Erythroblast (primary cell): ENCODE results near the gene C9orf50.

Source experiments
- DNase-seq, 2 experiments: peaks; one replicate each; lab custom pipeline; 2025; lab: John Stamatoyannopoulos, UW
- GATA1 ChIP-seq: IDR thresholded peaks from 2 replicates; pipeline ENCODE4 v1.6.1; 2011; ENCODE audit warnings: low read depth, mild to moderate bottlenecking, control low read depth, low read length, moderate library complexity
- POLR2A ChIP-seq: IDR thresholded peaks from 2 replicates; pipeline ENCODE4 v1.6.1; 2011; ENCODE audit warnings: mild to moderate bottlenecking, low read length

C9orf50 gene

GRCh38 chr9:129566563-129567266 lies 54.2 kb downstream of the C9orf50 start:
- no peak for DNase-seq
- TF ChIP-seq POLR2A (no peak), GATA1 (no peak)

GRCh38 chr9:129562917-129563316 lies 58.0 kb downstream of the C9orf50 start:
- DNase-seq: no peak
- TF ChIP-seq GATA1: no peak
- no peak for TF ChIP-seq POLR2A

- TF ChIP-seq POLR2A: no peak
- DNase-seq: no peak
Observed at GRCh38 chr9:129562514-129562913, 58.4 kb downstream of the C9orf50 start.
